IMR-90 (cell line): ENCODE results near the gene HPS4. TPM values are rescaled to one million over a fixed set of nuclear protein-coding genes. Genes with fewer than 3 reads are reported as not detected.

Experiments
- ATAC-seq: fragments of 200-7000 bp; cut with Tn5 transposase; 2 replicates; pipeline ENCODE4 v1.9.1; 2020; ENCODE audit warnings: low read depth, mild to moderate bottlenecking, moderate library complexity
- BruUV-seq: library from RNA; stranded (reverse); fragments of 400-500 nt; replicated peaks from 2 replicates; lab custom pipeline; 2021; lab: Mats Ljungman, UMichigan
- CTCF ChIA-PET: fragments of 300-600 bp; formaldehyde crosslinking; extraction: SDS; loops from one replicate; lab custom pipeline; 2021; ENCODE audit warnings: antibody characterized with exemption; lab: Yijun Ruan, JAX
- POLR2A ChIA-PET: fragments of 300-600 bp; sonication (Branson Sonifier 250); formaldehyde crosslinking; loops from one replicate; lab custom pipeline; 2022; ENCODE audit warnings: antibody characterized with exemption; ENCODE audit not compliant: unreplicated experiment; lab: Charles Lee
- DNase-seq: peaks from one replicate; pipeline ENCODE4 v3.0.0; 2013
- H2AFZ ChIP-seq: replicated peaks from 2 replicates; pipeline ENCODE3; 2013; ENCODE audit warnings: low read length, mild to moderate bottlenecking; ENCODE audit not compliant: poor library complexity
- H2AK5ac ChIP-seq: 2 replicates; pipeline ENCODE4 v1.6.1; 2013; ENCODE audit warnings: low read depth, low read length, inconsistent platforms
- H2AK9ac ChIP-seq: replicated peaks from 2 replicates; pipeline ENCODE3; 2013; ENCODE audit warnings: mild to moderate bottlenecking, low read depth, low read length, moderate library complexity; ENCODE audit not compliant: poor library complexity
- H2BK120ac ChIP-seq: 2 replicates; pipeline ENCODE4 v1.6.1; 2013; ENCODE audit warnings: low read depth, low read length, inconsistent platforms
- H2BK15ac ChIP-seq: 3 replicates; pipeline ENCODE4 v1.6.1; 2013; ENCODE audit warnings: low read depth, low read length, inconsistent platforms
- H2BK20ac ChIP-seq: 2 replicates; pipeline ENCODE4 v1.6.1; 2013; ENCODE audit warnings: low read depth, mild to moderate bottlenecking, inconsistent platforms, low read length, moderate library complexity
- H2BK5ac ChIP-seq: 2 replicates; pipeline ENCODE4 v1.6.1; 2013; ENCODE audit warnings: mild to moderate bottlenecking, low read depth, low read length, inconsistent platforms; ENCODE audit not compliant: poor library complexity, severe bottlenecking
- H3K14ac ChIP-seq: replicated peaks from 2 replicates; pipeline ENCODE4 v1.6.1; 2013; ENCODE audit warnings: low read depth, low read length, inconsistent platforms
- H3K18ac ChIP-seq: 2 replicates; pipeline ENCODE4 v1.6.1; 2013; ENCODE audit warnings: low read depth, low read length, control low read depth
- H3K23ac ChIP-seq: 2 replicates; pipeline ENCODE4 v1.6.1; 2013; ENCODE audit warnings: low read depth, low read length, inconsistent platforms
- H3K27ac ChIP-seq: 2 replicates; pipeline ENCODE4 v1.5.1; 2013; ENCODE audit warnings: mild to moderate bottlenecking, control low read depth, low read length; ENCODE audit not compliant: insufficient read depth
- H3K27me3 ChIP-seq: 2 replicates; pipeline ENCODE4 v1.6.1; 2013; ENCODE audit warnings: low read length; ENCODE audit not compliant: control insufficient read depth, insufficient read depth
- H3K36me3 ChIP-seq: 2 replicates; pipeline ENCODE4 v1.6.1; 2013; ENCODE audit warnings: low read length, mixed read lengths; ENCODE audit not compliant: control insufficient read depth, insufficient read depth
- H3K4ac ChIP-seq: 2 replicates; pipeline ENCODE4 v1.6.1; 2013; ENCODE audit warnings: low read depth, low read length, inconsistent platforms
- H3K4me1 ChIP-seq: 2 replicates; pipeline ENCODE4 v1.6.1; 2013; ENCODE audit warnings: low read length, mixed read lengths; ENCODE audit not compliant: control insufficient read depth, insufficient read depth
- H3K4me2 ChIP-seq: 2 replicates; pipeline ENCODE4 v1.6.1; 2013; ENCODE audit warnings: low read depth, mild to moderate bottlenecking, control low read depth, low read length, moderate library complexity
- H3K4me3 ChIP-seq: 2 replicates; pipeline ENCODE4 v1.5.1; 2013; ENCODE audit warnings: low read depth, mild to moderate bottlenecking, control low read depth, low read length, moderate library complexity; ENCODE audit not compliant: insufficient read depth
- H3K56ac ChIP-seq: 2 replicates; pipeline ENCODE4 v1.6.1; 2013; ENCODE audit warnings: low read length, inconsistent platforms; ENCODE audit not compliant: insufficient read depth; ENCODE audit errors: extremely low read depth
- H3K79me1 ChIP-seq, 2 experiments: 2 replicates each; pipeline ENCODE4 v1.6.1; 2013; ENCODE audit warnings: low read length in 2 of 2, inconsistent platforms in 1 of 2, low read depth in 1 of 2
- H3K9ac ChIP-seq: 2 replicates; pipeline ENCODE4 v1.6.1; 2013; ENCODE audit warnings: low read depth, low read length, control low read depth
- H3K9me1 ChIP-seq: 2 replicates; pipeline ENCODE4 v1.6.1; 2013; ENCODE audit warnings: low read length, inconsistent platforms; ENCODE audit not compliant: insufficient read depth
- H3K9me3 ChIP-seq: 2 replicates; pipeline ENCODE4 v1.6.1; 2013; ENCODE audit warnings: low read length; ENCODE audit not compliant: control insufficient read depth, insufficient read depth
- H4K20me1 ChIP-seq: 2 replicates; pipeline ENCODE4 v1.6.1; 2013; ENCODE audit warnings: low read length, inconsistent platforms; ENCODE audit not compliant: insufficient read depth
- H4K5ac ChIP-seq: 2 replicates; pipeline ENCODE4 v1.6.1; 2013; ENCODE audit warnings: mild to moderate bottlenecking, low read depth, low read length, control low read depth
- H4K8ac ChIP-seq, 2 experiments: 2 replicates each; pipeline ENCODE4 v1.6.1; 2013; ENCODE audit warnings: low read depth in 2 of 2, low read length in 2 of 2, control low read depth in 1 of 2, inconsistent platforms in 1 of 2
- H4K91ac ChIP-seq: 2 replicates; pipeline ENCODE4 v1.6.1; 2013; ENCODE audit warnings: low read depth, low read length, inconsistent platforms; ENCODE audit not compliant: insufficient read depth
- BHLHE40 ChIP-seq: fragments of 150-350 bp; IDR thresholded peaks from 2 replicates; pipeline ENCODE4 v1.6.1; 2016; ENCODE audit warnings: mild to moderate bottlenecking, low read depth, low read length
- CEBPB ChIP-seq: IDR thresholded peaks from 2 replicates; pipeline ENCODE4 v1.6.1; 2012; ENCODE audit warnings: low read depth, low read length, improper control_type of control experiment
- ELK1 ChIP-seq: fragments of 150-350 bp; IDR thresholded peaks from 2 replicates; pipeline ENCODE4 v1.6.1; 2016; ENCODE audit warnings: low read depth, mild to moderate bottlenecking, low read length, moderate library complexity, borderline replicate concordance
- POLR2A ChIP-seq: IDR thresholded peaks from 2 replicates; pipeline ENCODE4 v1.6.1; 2012; ENCODE audit warnings: mild to moderate bottlenecking, low read depth, low read length
- RAD21 ChIP-seq: IDR thresholded peaks from 2 replicates; pipeline ENCODE4 v1.6.1; 2012; ENCODE audit warnings: low read length, improper control_type of control experiment
- RFX5 ChIP-seq: IDR thresholded peaks from 2 replicates; pipeline ENCODE4 v1.8.0; 2012; ENCODE audit warnings: low read depth, mild to moderate bottlenecking, low read length, moderate library complexity
- WGBS, 2 experiments: methylation state at CpG; one replicate each; pipeline versions ENCODE4 v1.1.5 to v1.1.7; 2013; ENCODE audit warnings: missing lambda C conversion rate in 2 of 2; ENCODE audit not compliant: insufficient read length in 1 of 2; ENCODE audit errors: extremely low coverage in 2 of 2; 5-methylcytosine and 5-hydroxymethylcytosine counted together
- dilution Hi-C: fragments of 300-500 bp; cut with HindIII; formaldehyde crosslinking; loops from one replicate; pipeline ENCODE4 v1.14.3; 2018; ENCODE audit warnings: low sequenced_read_pairs; ENCODE audit not compliant: unreplicated experiment
- in situ Hi-C: fragments of 300-500 bp; cut with MboI; formaldehyde crosslinking; loops from 3 replicates; pipeline ENCODE4 v1.14.3; 2019; ENCODE audit warnings: low sequenced_read_pairs, inconsistent platforms, mixed read lengths
- intact Hi-C: fragments of 100-400 bp; cut with micrococcal nuclease; formaldehyde crosslinking; loops from 2 replicates; pipeline ENCODE4 v1.10.0; 2022
- polyA plus RNA-seq, 3 experiments: library from polyadenylated mRNA; depleted of rRNA; stranded (reverse); fragments of >200 nt; gene quantifications; 2 replicates each; pipeline ENCODE4 v1.2.3, GENCODE V29; 2012; ENCODE audit warnings: low replicate concordance in 1 of 3
- total RNA-seq: library from RNA; depleted of rRNA; stranded (reverse); fragments of >200 nt; gene quantifications from 2 replicates; pipeline ENCODE4 v1.2.3, GENCODE V29; 2012

Gene HPS4
- total and polyA plus RNA-seq, 2 of the 4 experiments (the other 2 are of a cell fraction) = 15.8 to 19.0 TPM

DNA sequence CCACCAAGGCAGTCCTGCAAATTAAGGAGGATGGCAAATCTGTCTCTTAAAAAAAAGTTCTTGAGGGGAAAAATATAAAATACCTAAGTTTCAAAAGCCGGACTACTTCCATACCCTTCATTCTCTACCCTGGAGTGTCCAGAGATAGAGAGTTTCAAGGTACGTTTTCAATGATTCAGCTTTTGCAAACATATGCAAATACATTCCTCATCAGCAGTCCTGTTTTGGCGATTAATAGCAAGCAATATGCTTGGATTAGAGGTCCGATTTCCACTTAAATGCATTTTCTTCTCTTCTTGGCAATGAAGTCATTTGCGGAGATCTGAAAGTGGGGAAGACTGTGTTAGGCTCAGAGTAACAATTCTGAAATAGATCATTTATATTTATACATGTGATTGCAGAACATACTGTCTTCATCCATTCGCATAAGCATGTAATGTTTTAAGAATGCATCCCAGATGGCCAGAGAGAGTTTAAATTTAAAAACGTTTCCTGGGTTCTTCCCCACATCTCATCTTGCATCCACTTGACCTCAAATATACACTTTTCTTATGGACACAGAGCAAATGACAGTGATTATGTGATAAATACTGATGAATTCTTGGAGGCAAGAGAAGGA, 42.5 kb upstream of the HPS4 start:
- H3K18ac ChIP-seq = no peak overlapping the region
- intact Hi-C loops = no loop called here

More for the DNA sequence above, 42.5 kb upstream of the HPS4 start:
- ChIA-PET CTCF (no interaction called here), POLR2A (no interaction called here)
- dilution Hi-C loops = no loop called here
- Histone ChIP-seq H2AK5ac (no peak overlapping the region), H2BK20ac (no peak overlapping the region), H3K14ac (no peak overlapping the region), H4K5ac (no peak overlapping the region), H3K36me3 (peaks cover 18% of the 10 kb centered on the region), H2BK5ac (no peak overlapping the region), H3K9ac (no peak overlapping the region), H3K9me1 (peaks cover 3% of the 10 kb centered on the region; the same call in 1 of the 2 replicates), H2AK9ac (no peak overlapping the region), H3K4ac (no peak overlapping the region), H4K20me1 (no peaks in the 10 kb centered on the region), H3K27me3 (no peaks in the 10 kb centered on the region), H3K23ac (no peak overlapping the region), H4K91ac (no peak overlapping the region), H3K27ac (no peak overlapping the region), H2BK120ac (no peak overlapping the region), H3K4me2 (no peak overlapping the region), H3K4me1 (no peaks in the 10 kb centered on the region), H2BK15ac (no peak overlapping the region), H3K4me3 (no peak overlapping the region), H4K8ac (no peak overlapping the region), H3K79me1 (peaks cover 0 to 11% of the 10 kb centered on the region in 2 experiments; a peak in 2 of 4 replicates), H2AFZ (no peak overlapping the region), H3K9me3 (no peaks in the 10 kb centered on the region), H3K56ac (no peak overlapping the region)
- no TSS peak for BruUV-seq
- TF ChIP-seq ELK1 = no peak
- no peak for TF ChIP-seq POLR2A
- no peak for TF ChIP-seq RFX5
- no peak for TF ChIP-seq RAD21
- no peak for TF ChIP-seq BHLHE40
- TF ChIP-seq CEBPB = no peak
- in situ Hi-C loops = no loop called here
- DNase-seq (no peak), ATAC-seq (no peak)
- WGBS, 2 experiments = no CpG with 5 or more reads among the region's 7 CpGs
